ENCODE measurements around the gene FAM217B. TPM values are rescaled to one million over a fixed set of nuclear protein-coding genes. Genes with fewer than 3 reads are reported as not detected.
A peak's percentile ranks its signal among the peaks of the same experiment; 100 is the strongest.

The FAM217B gene
- 3.0 and 4.1 TPM in 2 replicates for polyA plus RNA-seq (2012; rRNA removed)
- polyA plus RNA-seq (2012; cell fraction: cytosol; rRNA removed) = 5.3 TPM in 2 replicates
- 2.1 and 4.5 TPM in 2 replicates for polyA plus RNA-seq (2012; cell fraction: nucleus; rRNA removed)

- Histone ChIP-seq H3K36me3 (replicated peaks in 1 of 2; ENCODE audit: control insufficient read depth in 1 of 2, insufficient read depth in 2 of 2, low read length in 1 of 2) (peaks cover 22 to 35% of the 10 kb centered on the region in 2 experiments), H3K27me3 (ENCODE audit: insufficient read depth) (no peaks in the 10 kb centered on the region), H2AFZ (ENCODE audit: low read depth) (peak within 1 kb of the TSS; percentile 89), H3K9me3 (no peaks in the 10 kb centered on the region), H3K4me3 (ENCODE audit: low read depth in 2 of 2, low read length in 1 of 2) (peak within 1 kb of the TSS; percentile 77 to 89), H3F3A (replicated peaks; ENCODE audit: insufficient read depth) (peaks cover 10% of the 10 kb centered on the region), H3K4me2 (peak within 1 kb of the TSS; percentile 88), H3K9me2 (no peaks in the 10 kb centered on the region), H4K20me1 (ENCODE audit: insufficient read depth) (no peaks in the 10 kb centered on the region), H3K27ac (ENCODE audit: low read depth in 2 of 2, low read length in 1 of 2) (peak within 1 kb of the TSS; percentile 78 to 98), H3K9ac (peak within 1 kb of the TSS; percentile 71), H3K79me2 (ENCODE audit: insufficient read depth) (peaks cover 37% of the 10 kb centered on the region), H3K4me1 (ENCODE audit: control insufficient read depth in 1 of 2, insufficient read depth in 2 of 2, low read depth in 1 of 2, low read length in 1 of 2) (peaks cover 8 to 19% of the 10 kb centered on the region in 2 experiments; a peak in 3 of 4 replicates)
- peak; percentile 96 for DNase-seq
- ChIA-PET CTCF (interaction anchor here (0.6 to 9.8 kb wide), 5 partner anchors 11 to 369 kb away, joined by 3 to 95 read pairs (median 3); no protein-coding TSS in a partner anchor), POLR2A (interaction anchor here (0.9 to 1.1 kb wide), 2 partner anchors 9 to 11 kb away, joined by 4 read pairs; no protein-coding TSS in a partner anchor)
- 4% methylated on average over 15 of the region's 57 CpGs for WGBS (ENCODE audit: low lambda C conversion rate)
- TF ChIP-seq RAD21 (IDR thresholded peaks at IDR 0.05; ENCODE audit: low read length) = no peak
- TF ChIP-seq POLR2AphosphoS5 (IDR thresholded peaks at IDR 0.05; ENCODE audit: low read depth, low read length) = peak; percentile 68
- TF ChIP-seq JUND (IDR thresholded peaks at IDR 0.05) = no peak
- TF ChIP-seq REST (IDR thresholded peaks at IDR 0.05; ENCODE audit: low read depth, low read length) = no peak
- peak; percentile 53 for TF ChIP-seq NRF1 (IDR thresholded peaks at IDR 0.05; ENCODE audit: low read depth, low read length)
- peak; percentile 89 for TF ChIP-seq MXI1 (IDR thresholded peaks at IDR 0.05; ENCODE audit: low read depth, low read length)
- peak; percentile 43; the same call in 1 of the 2 replicates for TF ChIP-seq SIN3A (IDR thresholded peaks at IDR 0.05; ENCODE audit: borderline replicate concordance, low read depth, low read length)
- 0 out of 2 replicates have a peak, but pooled peaks have one; percentile 3 for TF ChIP-seq TEAD4 (IDR thresholded peaks at IDR 0.05; ENCODE audit: borderline replicate concordance, insufficient read depth)
- TF ChIP-seq TAF1 (IDR thresholded peaks at IDR 0.05; ENCODE audit: borderline replicate concordance, low read depth, low read length) = peak; percentile 59
- no peak for TF ChIP-seq RFX5 (IDR thresholded peaks at IDR 0.05; ENCODE audit: low read length)
- no peak for TF ChIP-seq FOXJ3 (CRISPR knock-in tag; IDR thresholded peaks at IDR 0.05)
- TF ChIP-seq PBX3 (IDR thresholded peaks at IDR 0.05) = peak; percentile 50
- TF ChIP-seq ELF1 (IDR thresholded peaks at IDR 0.05) = peak; percentile 60; the same call in 1 of the 2 replicates
- TF ChIP-seq RCOR1 (IDR thresholded peaks at IDR 0.05; ENCODE audit: low read length) = peak; percentile 6; the same call in 1 of the 2 replicates
- TF ChIP-seq GATA2 (CRISPR knock-in tag; IDR thresholded peaks at IDR 0.05) = no peak
- no peak for TF ChIP-seq GABPA (IDR thresholded peaks at IDR 0.05; ENCODE audit: low read depth)
- TF ChIP-seq USF2 (IDR thresholded peaks at IDR 0.05; ENCODE audit: borderline replicate concordance, low read depth, low read length) = peak; percentile 49; the same call in 1 of the 2 replicates
- TF ChIP-seq CHD2 (IDR thresholded peaks at IDR 0.05; ENCODE audit: low read length, partially characterized antibody) = peak; percentile 11
- TF ChIP-seq CTCF (IDR thresholded peaks at IDR 0.05) = 0 out of 2 replicates have a peak, but pooled peaks have one; percentile 15
- TF ChIP-seq EP300 (IDR thresholded peaks at IDR 0.05; ENCODE audit: borderline replicate concordance in 1 of 2, low read depth in 1 of 2, low read length in 1 of 2) = peak; percentile 9 to 31; a peak in 1 of 4 replicates
- TF ChIP-seq SMC3 (IDR thresholded peaks at IDR 0.05; ENCODE audit: low read depth, low read length) = no peak
- TF ChIP-seq YY1 (IDR thresholded peaks at IDR 0.05; ENCODE audit: low read depth) = 0 out of 2 replicates have a peak, but pooled peaks have one; percentile 16
- TF ChIP-seq USF1 (IDR thresholded peaks at IDR 0.05; ENCODE audit: borderline replicate concordance, low read depth) = peak; percentile 73; the same call in 1 of the 2 replicates
- no peak for TF ChIP-seq MEF2A (IDR thresholded peaks at IDR 0.05; ENCODE audit: borderline replicate concordance, low read depth)
These were observed at the start of gene FAM217B, which contains the start of gene PPP1R3D for GRCh38 chr20:59940129-59940955. FAM217B (plus strand) TSS chr20:59940389; CDS start chr20:59943944, 3,555 bp downstream. PPP1R3D (minus strand) TSS chr20:59940305; CDS start chr20:59939931, 374 bp downstream.

Measured in SK-N-SH (cell line).